Right lobe of liver (tissue), 4 donors: ENCODE data around the gene UBASH3B.

ENCODE experiments used
- CTCF ChIP-seq, 4 donors: fragments of 200-600 bp in 3 of 4; fragments of 450-650 bp in 1 of 4; IDR thresholded peaks; one replicate each; pipeline versions ENCODE4 v1.5.1 to v1.8.0; 2016 to 2022; ENCODE audit warnings: antibody characterized with exemption in 4 of 4, mild to moderate bottlenecking in 2 of 4
- POLR2A ChIP-seq: fragments of 450-650 bp; IDR thresholded peaks from one replicate; pipeline ENCODE4 v1.6.1; 2017; ENCODE audit warnings: antibody characterized with exemption, mild to moderate bottlenecking
- donor health status: DM: no; HTN: no; CAD: no.
- donor health status: DM: no; HTN: no; CAD: no.
- donor health status: DM: no; HTN: yes; CAD: no.

GRCh38 chr11:122793515-122793914 lies 138.0 kb downstream of the UBASH3B start:
- TF ChIP-seq POLR2A = no peak
- TF ChIP-seq CTCF (IDR thresholded peaks at IDR 0.05) = no peak
